Measurements from ENCODE around the gene RPS26. TPM values are rescaled to one million over a fixed set of nuclear protein-coding genes. Genes with fewer than 3 reads are reported as not detected.

The RPS26 gene
- total and polyA plus RNA-seq, 9 of the 15 experiments (the other 6 are each of a cell fraction or from before 2014, with no cell fraction given): 70.2 to 1,589 (median 852) TPM

- peak; percentile 81 for TF ChIP-seq JUND (IDR thresholded peaks at IDR 0.05; ENCODE audit: borderline replicate concordance, low read depth, low read length)
- TF ChIP-seq JUND (tag; IDR thresholded peaks at IDR 0.05; ENCODE audit: borderline replicate concordance, low read depth, low read length): peak; percentile 73; the same call in 1 of the 3 replicates
- no peak for TF ChIP-seq PYGO2 (tag; IDR thresholded peaks at IDR 0.05)
- no peak for TF ChIP-seq HMGN3 (IDR thresholded peaks at IDR 0.05; ENCODE audit: borderline replicate concordance, extremely low read depth, insufficient read length, low read depth, low read length)
- TF ChIP-seq, protein P1, sequence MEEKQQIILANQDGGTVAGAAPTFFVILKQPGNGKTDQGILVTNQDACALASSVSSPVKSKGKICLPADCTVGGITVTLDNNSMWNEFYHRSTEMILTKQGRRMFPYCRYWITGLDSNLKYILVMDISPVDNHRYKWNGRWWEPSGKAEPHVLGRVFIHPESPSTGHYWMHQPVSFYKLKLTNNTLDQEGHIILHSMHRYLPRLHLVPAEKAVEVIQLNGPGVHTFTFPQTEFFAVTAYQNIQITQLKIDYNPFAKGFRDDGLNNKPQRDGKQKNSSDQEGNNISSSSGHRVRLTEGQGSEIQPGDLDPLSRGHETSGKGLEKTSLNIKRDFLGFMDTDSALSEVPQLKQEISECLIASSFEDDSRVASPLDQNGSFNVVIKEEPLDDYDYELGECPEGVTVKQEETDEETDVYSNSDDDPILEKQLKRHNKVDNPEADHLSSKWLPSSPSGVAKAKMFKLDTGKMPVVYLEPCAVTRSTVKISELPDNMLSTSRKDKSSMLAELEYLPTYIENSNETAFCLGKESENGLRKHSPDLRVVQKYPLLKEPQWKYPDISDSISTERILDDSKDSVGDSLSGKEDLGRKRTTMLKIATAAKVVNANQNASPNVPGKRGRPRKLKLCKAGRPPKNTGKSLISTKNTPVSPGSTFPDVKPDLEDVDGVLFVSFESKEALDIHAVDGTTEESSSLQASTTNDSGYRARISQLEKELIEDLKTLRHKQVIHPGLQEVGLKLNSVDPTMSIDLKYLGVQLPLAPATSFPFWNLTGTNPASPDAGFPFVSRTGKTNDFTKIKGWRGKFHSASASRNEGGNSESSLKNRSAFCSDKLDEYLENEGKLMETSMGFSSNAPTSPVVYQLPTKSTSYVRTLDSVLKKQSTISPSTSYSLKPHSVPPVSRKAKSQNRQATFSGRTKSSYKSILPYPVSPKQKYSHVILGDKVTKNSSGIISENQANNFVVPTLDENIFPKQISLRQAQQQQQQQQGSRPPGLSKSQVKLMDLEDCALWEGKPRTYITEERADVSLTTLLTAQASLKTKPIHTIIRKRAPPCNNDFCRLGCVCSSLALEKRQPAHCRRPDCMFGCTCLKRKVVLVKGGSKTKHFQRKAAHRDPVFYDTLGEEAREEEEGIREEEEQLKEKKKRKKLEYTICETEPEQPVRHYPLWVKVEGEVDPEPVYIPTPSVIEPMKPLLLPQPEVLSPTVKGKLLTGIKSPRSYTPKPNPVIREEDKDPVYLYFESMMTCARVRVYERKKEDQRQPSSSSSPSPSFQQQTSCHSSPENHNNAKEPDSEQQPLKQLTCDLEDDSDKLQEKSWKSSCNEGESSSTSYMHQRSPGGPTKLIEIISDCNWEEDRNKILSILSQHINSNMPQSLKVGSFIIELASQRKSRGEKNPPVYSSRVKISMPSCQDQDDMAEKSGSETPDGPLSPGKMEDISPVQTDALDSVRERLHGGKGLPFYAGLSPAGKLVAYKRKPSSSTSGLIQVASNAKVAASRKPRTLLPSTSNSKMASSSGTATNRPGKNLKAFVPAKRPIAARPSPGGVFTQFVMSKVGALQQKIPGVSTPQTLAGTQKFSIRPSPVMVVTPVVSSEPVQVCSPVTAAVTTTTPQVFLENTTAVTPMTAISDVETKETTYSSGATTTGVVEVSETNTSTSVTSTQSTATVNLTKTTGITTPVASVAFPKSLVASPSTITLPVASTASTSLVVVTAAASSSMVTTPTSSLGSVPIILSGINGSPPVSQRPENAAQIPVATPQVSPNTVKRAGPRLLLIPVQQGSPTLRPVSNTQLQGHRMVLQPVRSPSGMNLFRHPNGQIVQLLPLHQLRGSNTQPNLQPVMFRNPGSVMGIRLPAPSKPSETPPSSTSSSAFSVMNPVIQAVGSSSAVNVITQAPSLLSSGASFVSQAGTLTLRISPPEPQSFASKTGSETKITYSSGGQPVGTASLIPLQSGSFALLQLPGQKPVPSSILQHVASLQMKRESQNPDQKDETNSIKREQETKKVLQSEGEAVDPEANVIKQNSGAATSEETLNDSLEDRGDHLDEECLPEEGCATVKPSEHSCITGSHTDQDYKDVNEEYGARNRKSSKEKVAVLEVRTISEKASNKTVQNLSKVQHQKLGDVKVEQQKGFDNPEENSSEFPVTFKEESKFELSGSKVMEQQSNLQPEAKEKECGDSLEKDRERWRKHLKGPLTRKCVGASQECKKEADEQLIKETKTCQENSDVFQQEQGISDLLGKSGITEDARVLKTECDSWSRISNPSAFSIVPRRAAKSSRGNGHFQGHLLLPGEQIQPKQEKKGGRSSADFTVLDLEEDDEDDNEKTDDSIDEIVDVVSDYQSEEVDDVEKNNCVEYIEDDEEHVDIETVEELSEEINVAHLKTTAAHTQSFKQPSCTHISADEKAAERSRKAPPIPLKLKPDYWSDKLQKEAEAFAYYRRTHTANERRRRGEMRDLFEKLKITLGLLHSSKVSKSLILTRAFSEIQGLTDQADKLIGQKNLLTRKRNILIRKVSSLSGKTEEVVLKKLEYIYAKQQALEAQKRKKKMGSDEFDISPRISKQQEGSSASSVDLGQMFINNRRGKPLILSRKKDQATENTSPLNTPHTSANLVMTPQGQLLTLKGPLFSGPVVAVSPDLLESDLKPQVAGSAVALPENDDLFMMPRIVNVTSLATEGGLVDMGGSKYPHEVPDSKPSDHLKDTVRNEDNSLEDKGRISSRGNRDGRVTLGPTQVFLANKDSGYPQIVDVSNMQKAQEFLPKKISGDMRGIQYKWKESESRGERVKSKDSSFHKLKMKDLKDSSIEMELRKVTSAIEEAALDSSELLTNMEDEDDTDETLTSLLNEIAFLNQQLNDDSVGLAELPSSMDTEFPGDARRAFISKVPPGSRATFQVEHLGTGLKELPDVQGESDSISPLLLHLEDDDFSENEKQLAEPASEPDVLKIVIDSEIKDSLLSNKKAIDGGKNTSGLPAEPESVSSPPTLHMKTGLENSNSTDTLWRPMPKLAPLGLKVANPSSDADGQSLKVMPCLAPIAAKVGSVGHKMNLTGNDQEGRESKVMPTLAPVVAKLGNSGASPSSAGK (IDR thresholded peaks at IDR 0.05): no peak
- no peak for TF ChIP-seq SRF (CRISPR knock-in tag; IDR thresholded peaks at IDR 0.05)
- no peak for TF ChIP-seq DIDO1 (tag; IDR thresholded peaks at IDR 0.05; ENCODE audit: low read depth)
- TF ChIP-seq, protein P2, sequence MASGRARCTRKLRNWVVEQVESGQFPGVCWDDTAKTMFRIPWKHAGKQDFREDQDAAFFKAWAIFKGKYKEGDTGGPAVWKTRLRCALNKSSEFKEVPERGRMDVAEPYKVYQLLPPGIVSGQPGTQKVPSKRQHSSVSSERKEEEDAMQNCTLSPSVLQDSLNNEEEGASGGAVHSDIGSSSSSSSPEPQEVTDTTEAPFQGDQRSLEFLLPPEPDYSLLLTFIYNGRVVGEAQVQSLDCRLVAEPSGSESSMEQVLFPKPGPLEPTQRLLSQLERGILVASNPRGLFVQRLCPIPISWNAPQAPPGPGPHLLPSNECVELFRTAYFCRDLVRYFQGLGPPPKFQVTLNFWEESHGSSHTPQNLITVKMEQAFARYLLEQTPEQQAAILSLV (tag; IDR thresholded peaks at IDR 0.05): no peak
- TF ChIP-seq ARID1B (IDR thresholded peaks at IDR 0.05): peak; percentile 77
- TF ChIP-seq ZNF586 (CRISPR knock-in tag; conservative IDR thresholded peaks at IDR 0.05): no peak
- TF ChIP-seq ELF2 (CRISPR knock-in tag; IDR thresholded peaks at IDR 0.05): no peak
- no peak for TF ChIP-seq ZNF75A (CRISPR knock-in tag; IDR thresholded peaks at IDR 0.05)
- TF ChIP-seq ZNF354B (CRISPR knock-in tag; IDR thresholded peaks at IDR 0.05): no peak
- TF ChIP-seq TFAM (CRISPR knock-in tag; conservative IDR thresholded peaks at IDR 0.05): no peak
- no peak for TF ChIP-seq ZNF347 (CRISPR knock-in tag; IDR thresholded peaks at IDR 0.05; ENCODE audit: low read depth)
- TF ChIP-seq CEBPB (tag; IDR thresholded peaks at IDR 0.05): peak; percentile 94
Measured at GRCh38 chr12:56010111-56010570, 31.6 kb upstream of the RPS26 start (continued).
